ENCODE results near the gene PIK3C2G.

DNA sequence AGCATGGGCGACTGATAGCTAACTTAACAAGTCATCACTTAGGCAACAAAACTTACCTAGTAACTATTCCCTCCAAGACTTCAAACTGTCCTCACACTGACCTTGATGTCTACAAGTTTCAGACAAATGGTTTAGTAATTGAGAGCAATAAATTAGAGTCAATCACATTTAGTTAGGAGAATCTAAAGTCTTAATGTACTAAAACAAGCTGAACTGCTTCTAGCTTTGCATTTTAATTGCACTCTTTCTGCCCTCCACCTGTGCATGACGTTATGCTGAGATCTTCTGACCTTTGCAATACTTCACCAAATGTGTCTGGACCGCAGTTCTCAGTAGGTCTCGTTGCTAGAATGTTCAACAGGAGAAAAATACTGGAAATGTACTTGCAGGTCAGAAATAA lies 158.0 kb downstream of the PIK3C2G start:
- TF ChIP-seq RAD21 (IDR thresholded peaks at IDR 0.05) (no peak), NR2F2 (IDR thresholded peaks at IDR 0.05) (no peak), JUND (IDR thresholded peaks at IDR 0.05) (no peak), RXRA (IDR thresholded peaks at IDR 0.05) (no peak), MAX (IDR thresholded peaks at IDR 0.05) (no peak), GABPA (IDR thresholded peaks at IDR 0.05 in 1 of 2, conservative IDR thresholded peaks at IDR 0.05 in 1 of 2) (no peak), YY1 (IDR thresholded peaks at IDR 0.05) (no peak), ATF3 (IDR thresholded peaks at IDR 0.05) (no peak), TAF1 (conservative IDR thresholded peaks at IDR 0.05) (no peak)
- TF ChIP-seq, protein P1, sequence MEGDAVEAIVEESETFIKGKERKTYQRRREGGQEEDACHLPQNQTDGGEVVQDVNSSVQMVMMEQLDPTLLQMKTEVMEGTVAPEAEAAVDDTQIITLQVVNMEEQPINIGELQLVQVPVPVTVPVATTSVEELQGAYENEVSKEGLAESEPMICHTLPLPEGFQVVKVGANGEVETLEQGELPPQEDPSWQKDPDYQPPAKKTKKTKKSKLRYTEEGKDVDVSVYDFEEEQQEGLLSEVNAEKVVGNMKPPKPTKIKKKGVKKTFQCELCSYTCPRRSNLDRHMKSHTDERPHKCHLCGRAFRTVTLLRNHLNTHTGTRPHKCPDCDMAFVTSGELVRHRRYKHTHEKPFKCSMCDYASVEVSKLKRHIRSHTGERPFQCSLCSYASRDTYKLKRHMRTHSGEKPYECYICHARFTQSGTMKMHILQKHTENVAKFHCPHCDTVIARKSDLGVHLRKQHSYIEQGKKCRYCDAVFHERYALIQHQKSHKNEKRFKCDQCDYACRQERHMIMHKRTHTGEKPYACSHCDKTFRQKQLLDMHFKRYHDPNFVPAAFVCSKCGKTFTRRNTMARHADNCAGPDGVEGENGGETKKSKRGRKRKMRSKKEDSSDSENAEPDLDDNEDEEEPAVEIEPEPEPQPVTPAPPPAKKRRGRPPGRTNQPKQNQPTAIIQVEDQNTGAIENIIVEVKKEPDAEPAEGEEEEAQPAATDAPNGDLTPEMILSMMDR (IDR thresholded peaks at IDR 0.05; ENCODE audit: low read depth, low read length, missing input control): no peak
- TF ChIP-seq, protein P2, sequence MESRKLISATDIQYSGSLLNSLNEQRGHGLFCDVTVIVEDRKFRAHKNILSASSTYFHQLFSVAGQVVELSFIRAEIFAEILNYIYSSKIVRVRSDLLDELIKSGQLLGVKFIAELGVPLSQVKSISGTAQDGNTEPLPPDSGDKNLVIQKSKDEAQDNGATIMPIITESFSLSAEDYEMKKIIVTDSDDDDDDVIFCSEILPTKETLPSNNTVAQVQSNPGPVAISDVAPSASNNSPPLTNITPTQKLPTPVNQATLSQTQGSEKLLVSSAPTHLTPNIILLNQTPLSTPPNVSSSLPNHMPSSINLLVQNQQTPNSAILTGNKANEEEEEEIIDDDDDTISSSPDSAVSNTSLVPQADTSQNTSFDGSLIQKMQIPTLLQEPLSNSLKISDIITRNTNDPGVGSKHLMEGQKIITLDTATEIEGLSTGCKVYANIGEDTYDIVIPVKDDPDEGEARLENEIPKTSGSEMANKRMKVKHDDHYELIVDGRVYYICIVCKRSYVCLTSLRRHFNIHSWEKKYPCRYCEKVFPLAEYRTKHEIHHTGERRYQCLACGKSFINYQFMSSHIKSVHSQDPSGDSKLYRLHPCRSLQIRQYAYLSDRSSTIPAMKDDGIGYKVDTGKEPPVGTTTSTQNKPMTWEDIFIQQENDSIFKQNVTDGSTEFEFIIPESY (IDR thresholded peaks at IDR 0.05): no peak
- TF ChIP-seq, protein P3, sequence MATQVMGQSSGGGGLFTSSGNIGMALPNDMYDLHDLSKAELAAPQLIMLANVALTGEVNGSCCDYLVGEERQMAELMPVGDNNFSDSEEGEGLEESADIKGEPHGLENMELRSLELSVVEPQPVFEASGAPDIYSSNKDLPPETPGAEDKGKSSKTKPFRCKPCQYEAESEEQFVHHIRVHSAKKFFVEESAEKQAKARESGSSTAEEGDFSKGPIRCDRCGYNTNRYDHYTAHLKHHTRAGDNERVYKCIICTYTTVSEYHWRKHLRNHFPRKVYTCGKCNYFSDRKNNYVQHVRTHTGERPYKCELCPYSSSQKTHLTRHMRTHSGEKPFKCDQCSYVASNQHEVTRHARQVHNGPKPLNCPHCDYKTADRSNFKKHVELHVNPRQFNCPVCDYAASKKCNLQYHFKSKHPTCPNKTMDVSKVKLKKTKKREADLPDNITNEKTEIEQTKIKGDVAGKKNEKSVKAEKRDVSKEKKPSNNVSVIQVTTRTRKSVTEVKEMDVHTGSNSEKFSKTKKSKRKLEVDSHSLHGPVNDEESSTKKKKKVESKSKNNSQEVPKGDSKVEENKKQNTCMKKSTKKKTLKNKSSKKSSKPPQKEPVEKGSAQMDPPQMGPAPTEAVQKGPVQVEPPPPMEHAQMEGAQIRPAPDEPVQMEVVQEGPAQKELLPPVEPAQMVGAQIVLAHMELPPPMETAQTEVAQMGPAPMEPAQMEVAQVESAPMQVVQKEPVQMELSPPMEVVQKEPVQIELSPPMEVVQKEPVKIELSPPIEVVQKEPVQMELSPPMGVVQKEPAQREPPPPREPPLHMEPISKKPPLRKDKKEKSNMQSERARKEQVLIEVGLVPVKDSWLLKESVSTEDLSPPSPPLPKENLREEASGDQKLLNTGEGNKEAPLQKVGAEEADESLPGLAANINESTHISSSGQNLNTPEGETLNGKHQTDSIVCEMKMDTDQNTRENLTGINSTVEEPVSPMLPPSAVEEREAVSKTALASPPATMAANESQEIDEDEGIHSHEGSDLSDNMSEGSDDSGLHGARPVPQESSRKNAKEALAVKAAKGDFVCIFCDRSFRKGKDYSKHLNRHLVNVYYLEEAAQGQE (IDR thresholded peaks at IDR 0.05): no peak
